Measurements from ENCODE around the gene ELOVL7. TPM values are rescaled to one million over a fixed set of nuclear protein-coding genes. Genes with fewer than 3 reads are reported as not detected.

The ELOVL7 gene
- total and polyA plus RNA-seq, 9 donors: 0.13 to 5.9 (median 0.60) TPM

GRCh38 chr5:60851626-60852025 lies 7.6 kb upstream of the ELOVL7 start:
- TF ChIP-seq POLR2A (IDR thresholded peaks at IDR 0.05) (no peak), EP300 (IDR thresholded peaks at IDR 0.05) (no peak), CTCF (IDR thresholded peaks at IDR 0.05) (no peak)
- H3K27me3 ChIP-seq: no peaks in the 10 kb centered on the region
- no peaks in the 10 kb centered on the region for H3K36me3 ChIP-seq

GRCh38 chr5:60846298-60846697 lies 2.2 kb upstream of the ELOVL7 start:
- no peaks in the 10 kb centered on the region for H3K27me3 ChIP-seq
- DNase-seq: no peak
- no peak overlapping the region for H3K4me3 ChIP-seq
- H3K36me3 ChIP-seq: no peaks in the 10 kb centered on the region
- no peaks in the 10 kb centered on the region for H3K9me3 ChIP-seq
- 85 to 90% (median 86%) methylated on average over 1 of the region's 1 CpG for WGBS, 3 donors
- H3K4me1 ChIP-seq (ENCODE audit: insufficient read depth): no peaks in the 10 kb centered on the region
- H3K27ac ChIP-seq: no peak overlapping the region
- TF ChIP-seq EP300 (IDR thresholded peaks at IDR 0.05) (no peak), POLR2A (IDR thresholded peaks at IDR 0.05) (no peak), CTCF (IDR thresholded peaks at IDR 0.05) (no peak)
- intact Hi-C loops (cut with DNase I): no loop called here

More at GRCh38 chr5:60851626-60852025, 7.6 kb upstream of the ELOVL7 start:
- H3K4me1 ChIP-seq (ENCODE audit: insufficient read depth): no peaks in the 10 kb centered on the region
- H3K27ac ChIP-seq: no peak overlapping the region
- intact Hi-C loops (cut with DNase I): no loop called here
- no peaks in the 10 kb centered on the region for H3K9me3 ChIP-seq
- DNase-seq: no peak
- no peak overlapping the region for H3K4me3 ChIP-seq

GRCh38 chr5:60843386-60843935 lies 608 bp downstream of the ELOVL7 start:
- peak overlapping the region; percentile 42 for H3K4me3 ChIP-seq
- TF ChIP-seq POLR2A (IDR thresholded peaks at IDR 0.05) (no peak), CTCF (IDR thresholded peaks at IDR 0.05) (no peak), EP300 (IDR thresholded peaks at IDR 0.05) (no peak)
- DNase-seq: no peak
- H3K9me3 ChIP-seq: no peaks in the 10 kb centered on the region
- no peak overlapping the region for H3K27ac ChIP-seq
- 0 to 1% (median 1%) methylated on average over 33 to 49 of the region's 49 CpGs for WGBS, 3 donors
- intact Hi-C loops (cut with DNase I): no loop called here
- no peaks in the 10 kb centered on the region for H3K36me3 ChIP-seq
- H3K4me1 ChIP-seq (ENCODE audit: insufficient read depth): no peaks in the 10 kb centered on the region
- H3K27me3 ChIP-seq: no peaks in the 10 kb centered on the region

- no peaks in the 10 kb centered on the region for H3K9me3 ChIP-seq
- no peaks in the 10 kb centered on the region for H3K36me3 ChIP-seq
- WGBS, 3 donors: 2 to 5% (median 3%) methylated on average over 26 of the region's 26 CpGs
- intact Hi-C loops (cut with DNase I): no loop called here
- no peak overlapping the region for H3K27ac ChIP-seq
- H3K4me1 ChIP-seq (ENCODE audit: insufficient read depth): no peaks in the 10 kb centered on the region
- no peaks in the 10 kb centered on the region for H3K27me3 ChIP-seq
- no peak for DNase-seq
- TF ChIP-seq EP300 (IDR thresholded peaks at IDR 0.05): no peak
- no peak for TF ChIP-seq POLR2A (IDR thresholded peaks at IDR 0.05)
- no peak for TF ChIP-seq CTCF (IDR thresholded peaks at IDR 0.05)
- peak overlapping the region; percentile 42 for H3K4me3 ChIP-seq
These were observed 1.1 kb downstream of the ELOVL7 start for GRCh38 chr5:60842871-60843385.

Data from ovary (tissue), 9 donors.